Umbilical cord (tissue), 2 donors: ENCODE measurements around the gene SCUBE1. TPM values are rescaled to one million over a fixed set of nuclear protein-coding genes. Genes with fewer than 3 reads are reported as not detected.
A peak's percentile ranks its signal among the peaks of the same experiment; 100 is the strongest.

Source experiments
- DNase-seq: peaks from one replicate; pipeline ENCODE4 v3.0.0-alpha.2; 2015; ENCODE audit warnings: low spot score
- total RNA-seq: library from RNA; depleted of rRNA; stranded (reverse); fragments of >200 nt; gene quantifications from one replicate; pipeline ENCODE4 v1.2.3, GENCODE V29; 2014; ENCODE audit warnings: low replicate concordance; ENCODE audit not compliant: insufficient read depth

SCUBE1 gene
- total RNA-seq, 1 donor from 2014 or later = 3.6 TPM

DNA sequence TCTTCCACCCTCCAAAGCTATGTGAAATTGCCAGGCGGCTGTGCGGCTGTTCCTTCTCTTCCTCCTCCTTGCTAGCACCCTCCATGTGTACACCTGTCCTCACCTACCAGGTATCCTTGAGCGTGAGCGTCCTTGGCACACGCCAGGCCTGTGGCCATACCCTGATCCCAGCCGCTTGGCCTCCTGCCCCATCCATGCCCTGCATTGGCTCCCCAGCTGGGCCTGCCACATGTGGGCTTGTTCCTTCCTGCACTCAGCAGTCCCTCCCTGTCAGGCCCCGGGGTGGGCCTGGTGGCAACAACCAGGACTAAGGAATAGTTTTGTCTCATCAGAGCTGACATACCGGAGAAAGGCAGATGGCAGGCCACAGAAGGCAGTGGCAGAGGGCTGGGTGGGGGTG is 40.0 kb downstream of the SCUBE1 start:
- DNase-seq = no peak

DNA sequence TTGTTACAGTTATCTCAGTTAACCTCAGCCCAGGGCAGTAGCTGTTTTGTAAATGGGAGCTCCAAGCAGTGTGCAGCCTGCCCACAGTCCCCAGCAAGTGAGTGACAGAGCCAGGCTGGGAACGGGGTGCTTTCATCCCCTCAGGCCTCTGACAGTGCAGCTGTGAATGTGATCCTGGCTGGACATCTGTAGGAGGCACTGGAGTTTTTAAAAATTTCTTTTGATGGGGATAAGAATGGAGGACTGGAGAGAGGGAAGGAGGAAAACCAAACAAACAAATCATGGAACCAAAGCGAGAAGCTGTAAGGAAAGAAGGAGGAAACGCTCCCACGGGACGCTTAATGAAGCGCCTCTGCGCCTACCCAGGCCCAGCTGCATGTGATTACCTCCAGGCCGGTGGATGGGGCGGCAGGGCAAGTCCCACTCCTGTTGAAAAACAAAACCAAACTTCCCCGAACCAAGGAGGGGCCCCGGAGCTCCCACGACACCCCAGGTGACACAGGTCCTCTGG is 40.6 kb downstream of the SCUBE1 start:
- no peak for DNase-seq

DNA sequence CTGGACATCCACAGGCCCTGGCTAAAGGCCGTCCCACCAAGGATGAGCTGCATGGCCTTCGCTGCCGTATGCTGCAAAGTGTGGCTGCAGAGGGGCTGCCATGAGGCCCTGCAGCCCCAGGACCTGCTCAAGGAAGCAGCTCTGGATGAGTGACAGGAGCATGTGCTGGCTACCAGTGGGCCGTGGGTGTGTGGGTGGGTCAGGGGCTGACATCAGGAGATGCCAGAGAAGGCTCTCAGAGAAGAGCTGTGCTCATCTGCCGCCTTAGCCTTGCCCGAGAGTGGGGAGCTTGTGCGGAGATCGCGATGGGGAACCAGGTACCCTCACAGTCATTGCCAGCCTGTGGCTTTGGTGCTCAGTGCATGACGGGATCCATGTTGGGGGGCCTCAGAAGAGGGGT is 41.3 kb downstream of the SCUBE1 start:
- DNase-seq = no peak

DNA sequence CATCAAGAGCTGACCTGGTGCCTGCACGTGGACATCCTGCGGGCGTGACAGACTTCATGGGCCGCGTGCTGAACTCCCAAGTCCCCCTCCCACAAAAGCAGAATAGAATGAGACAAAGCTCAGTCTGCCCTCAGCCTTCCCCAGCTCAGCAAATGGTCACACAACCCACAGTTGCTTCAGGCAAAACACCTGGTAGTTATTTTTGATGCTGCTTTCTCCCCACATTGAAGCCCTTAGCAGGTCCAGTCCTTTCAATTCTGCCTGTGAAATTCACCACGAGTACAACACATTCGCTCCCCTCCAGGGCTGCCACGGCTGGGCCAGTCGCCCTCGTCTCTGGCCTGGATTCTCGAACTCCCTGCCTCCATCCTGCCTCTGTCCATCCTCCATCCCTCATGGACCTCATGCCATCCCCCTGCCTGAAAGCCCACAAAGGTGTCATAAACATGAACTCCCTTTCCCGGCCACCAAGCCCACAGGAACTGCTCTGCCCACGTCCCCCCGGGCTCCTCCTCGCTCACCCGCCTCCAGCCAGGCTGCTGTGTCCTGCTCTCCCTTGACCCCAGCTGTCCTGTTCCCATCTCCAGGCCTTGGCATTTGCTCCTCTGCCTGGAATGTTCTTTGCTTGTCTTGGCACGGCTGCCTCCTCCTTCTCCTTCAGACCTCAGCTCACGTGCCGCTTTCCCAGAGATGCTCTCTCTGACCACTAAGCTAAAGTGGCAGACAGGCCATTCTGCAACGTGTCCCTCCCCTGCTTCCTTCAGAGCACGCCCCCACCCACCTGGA is 42.1 kb downstream of the SCUBE1 start:
- no peak for DNase-seq

DNA sequence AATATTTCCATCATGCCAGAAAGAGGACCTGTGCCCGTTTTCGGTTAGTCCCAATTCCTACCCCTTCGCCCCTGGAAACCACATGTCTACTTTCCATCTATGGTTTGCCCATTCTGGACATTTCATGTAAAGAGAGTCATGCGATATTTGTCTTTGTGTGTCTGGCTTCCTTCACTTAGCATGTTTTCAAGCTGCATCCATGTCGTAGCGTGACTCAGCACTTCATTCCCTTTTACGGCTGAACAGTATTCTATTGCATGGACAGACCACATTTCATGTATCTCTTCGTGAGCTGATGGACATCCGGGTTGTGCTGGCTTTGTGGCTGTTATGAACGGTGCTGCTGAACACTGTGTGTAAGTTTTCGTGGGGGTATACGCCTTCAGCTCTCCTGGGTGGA is 43.4 kb downstream of the SCUBE1 start:
- no peak for DNase-seq

DNA sequence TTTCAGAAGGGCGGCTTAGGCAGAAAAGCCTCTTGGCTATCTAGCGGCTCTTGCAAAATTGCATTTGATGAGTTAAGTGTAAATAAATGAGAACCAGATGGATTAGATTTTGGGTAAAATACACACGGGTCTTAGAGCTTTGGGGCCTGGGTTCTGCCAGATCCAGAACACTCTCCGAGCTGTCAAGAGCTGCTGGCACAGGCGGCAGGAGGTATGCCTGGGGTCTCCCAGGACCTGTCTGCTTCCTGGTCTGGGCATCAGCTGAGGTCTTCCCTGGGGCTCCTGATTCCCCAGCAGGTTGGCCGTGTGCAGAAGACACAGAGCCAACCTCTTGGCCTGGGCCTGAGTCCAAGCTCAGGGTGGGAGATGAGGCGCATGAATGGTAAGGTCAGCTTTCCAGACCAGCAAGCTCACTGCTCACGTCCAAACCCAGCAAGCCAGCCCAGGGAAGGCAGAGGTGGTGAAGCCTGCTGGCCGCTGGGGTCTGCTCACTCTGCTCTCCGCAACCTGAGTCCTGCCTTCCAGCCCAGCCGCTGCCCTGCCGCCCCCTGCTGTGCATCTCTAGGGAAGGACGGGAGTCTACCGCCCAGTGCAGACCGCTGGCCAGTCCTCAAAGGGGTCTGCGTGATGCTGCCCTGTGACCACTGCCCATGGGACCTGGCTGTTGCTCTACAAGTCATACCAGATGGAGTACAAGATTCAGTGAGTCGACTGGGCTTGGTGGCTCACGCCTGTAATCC is 44.9 kb downstream of the SCUBE1 start:
- DNase-seq = peak; percentile 66

DNA sequence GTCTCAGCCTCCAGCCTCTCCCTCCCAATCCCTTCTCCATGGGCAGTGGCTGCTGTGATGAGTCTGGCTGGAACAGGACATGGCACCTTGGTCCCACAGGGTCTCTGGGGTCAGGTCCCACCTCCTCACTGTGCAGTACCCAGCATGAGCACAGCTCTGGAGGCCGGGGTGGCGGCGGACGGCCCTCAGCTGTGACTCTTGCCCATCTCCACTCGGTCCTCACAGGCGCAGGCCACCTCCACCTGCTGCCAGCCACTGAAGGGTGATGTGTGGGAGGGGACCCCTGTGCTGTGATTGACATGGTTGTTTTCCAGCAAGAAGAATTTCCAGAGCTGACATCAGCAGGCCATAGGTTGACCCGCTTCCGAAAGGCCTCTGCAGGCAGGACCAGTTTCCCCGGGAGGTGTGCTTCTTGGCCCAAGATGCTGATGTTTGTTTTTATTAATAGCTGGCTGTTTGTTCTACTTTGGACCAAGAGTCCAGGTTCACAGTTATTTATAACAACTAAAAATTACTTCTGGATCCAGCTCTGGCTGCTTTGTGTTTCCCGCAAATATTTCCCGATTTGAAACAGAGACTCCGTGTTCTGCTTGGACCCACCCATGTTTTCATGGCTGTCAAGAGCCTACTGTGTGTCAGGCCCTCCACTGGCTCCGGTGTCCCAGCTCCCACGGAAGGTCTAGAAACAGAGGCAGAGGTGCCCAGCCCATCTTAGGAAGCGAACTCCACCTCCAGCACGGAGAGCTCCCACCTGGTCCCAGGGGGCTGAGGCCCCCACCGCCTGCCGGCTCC is 45.7 kb downstream of the SCUBE1 start:
- no peak for DNase-seq

DNA sequence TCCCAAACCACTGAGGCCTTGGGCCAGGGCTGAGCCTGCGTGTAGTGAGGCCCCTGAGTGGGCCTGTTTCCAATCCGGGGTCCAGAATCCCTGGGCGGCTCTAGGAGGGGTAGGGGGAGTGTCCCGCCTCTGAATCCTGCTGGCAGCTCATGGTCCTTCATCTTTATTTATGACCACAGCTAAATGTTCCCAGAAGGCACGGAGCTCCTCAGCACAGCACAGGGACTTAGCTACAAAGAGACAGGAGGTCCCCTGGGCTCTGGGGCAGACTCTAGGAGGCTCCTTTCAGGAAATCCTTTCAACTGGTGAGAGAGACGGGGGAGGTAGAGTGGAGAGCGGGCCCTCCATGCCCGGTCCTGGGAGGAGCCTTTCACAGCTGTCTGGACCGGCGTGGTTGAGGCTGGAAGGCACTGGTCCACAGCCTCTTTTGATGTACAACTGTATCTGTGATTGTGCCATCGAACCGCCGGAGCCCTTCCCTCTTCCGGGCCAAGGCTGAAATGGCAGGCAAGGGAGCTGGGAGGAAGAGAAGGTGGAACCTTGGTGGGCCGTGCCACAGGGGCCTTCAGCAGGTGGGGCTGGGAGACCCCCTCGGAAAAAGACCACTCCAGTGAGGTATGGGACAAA is 46.8 kb downstream of the SCUBE1 start:
- DNase-seq = peak; percentile 87

DNA sequence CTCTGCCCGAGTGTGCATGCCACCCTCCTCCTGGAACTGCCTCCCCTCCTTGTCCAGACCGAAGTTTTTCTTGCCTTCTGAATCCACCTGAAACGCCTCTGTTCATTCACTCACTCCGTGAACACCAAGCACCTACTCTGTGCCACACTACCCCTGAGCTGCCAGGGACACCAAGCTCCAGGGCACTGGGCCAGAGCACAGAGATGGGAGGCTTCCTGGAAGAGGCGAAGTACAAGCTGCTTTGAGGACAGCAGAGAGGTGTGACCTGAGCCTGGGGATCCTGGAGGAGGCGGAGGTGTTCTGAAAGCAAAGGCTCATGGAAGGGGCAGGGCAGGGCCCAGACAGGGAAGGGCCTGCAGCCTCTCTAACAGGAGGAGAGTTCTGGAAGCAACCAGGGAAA is 47.5 kb downstream of the SCUBE1 start:
- no peak for DNase-seq

DNA sequence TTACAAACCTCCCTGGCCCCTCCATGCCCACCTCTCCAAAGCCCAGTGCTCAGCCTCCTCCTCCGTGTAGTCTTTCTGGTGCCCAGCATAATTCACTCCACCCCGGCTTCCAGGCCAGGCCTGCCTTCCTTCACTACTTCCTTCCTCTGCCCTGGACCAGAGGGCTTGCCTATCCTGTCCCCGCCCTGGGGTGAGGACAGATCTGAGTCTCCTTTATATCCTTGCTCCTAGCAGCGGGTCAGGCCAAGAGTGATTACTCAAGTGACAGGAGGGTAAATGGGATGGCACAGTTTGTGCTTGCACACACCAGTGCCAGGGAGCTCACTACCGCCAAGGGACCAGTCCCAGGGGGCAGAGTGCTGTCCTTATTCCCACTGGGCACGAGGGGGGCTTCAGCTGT is 48.0 kb downstream of the SCUBE1 start:
- DNase-seq = no peak

DNA sequence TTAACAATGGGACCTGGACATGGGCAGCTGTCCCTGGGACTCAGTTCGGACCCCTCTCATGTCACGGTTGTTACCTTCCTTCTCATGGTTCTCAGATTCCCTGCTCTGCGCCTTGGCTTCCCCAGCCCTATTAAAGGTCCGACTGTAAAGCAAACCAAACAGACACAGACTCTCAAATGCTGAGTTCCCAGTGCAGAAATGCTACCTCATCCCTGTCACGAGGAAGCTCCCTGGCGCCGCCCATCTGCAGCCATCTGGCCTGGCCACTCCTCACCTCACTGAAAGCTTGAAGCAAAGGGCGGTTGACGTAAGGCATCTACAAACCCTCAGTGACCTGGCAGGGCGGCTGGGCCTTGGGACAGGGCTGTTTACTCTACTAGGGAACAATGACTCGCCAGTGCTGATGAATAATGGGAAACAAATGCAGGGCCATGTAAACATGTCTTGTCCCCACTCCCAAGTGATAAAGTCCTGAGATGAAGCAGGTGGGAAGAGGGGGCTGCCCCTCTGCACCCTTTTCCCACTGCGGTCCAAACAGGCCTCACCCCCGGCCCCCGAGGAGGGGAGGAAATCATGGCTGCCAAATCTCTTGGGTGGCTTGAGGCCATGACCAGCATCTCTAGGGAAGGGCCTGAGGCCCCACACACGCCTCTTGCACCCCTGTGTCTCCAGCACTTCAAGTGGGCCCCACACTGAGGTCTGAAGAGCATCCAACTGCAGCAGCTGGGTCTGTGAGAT is 49.3 kb downstream of the SCUBE1 start:
- DNase-seq = peak; percentile 90

DNA sequence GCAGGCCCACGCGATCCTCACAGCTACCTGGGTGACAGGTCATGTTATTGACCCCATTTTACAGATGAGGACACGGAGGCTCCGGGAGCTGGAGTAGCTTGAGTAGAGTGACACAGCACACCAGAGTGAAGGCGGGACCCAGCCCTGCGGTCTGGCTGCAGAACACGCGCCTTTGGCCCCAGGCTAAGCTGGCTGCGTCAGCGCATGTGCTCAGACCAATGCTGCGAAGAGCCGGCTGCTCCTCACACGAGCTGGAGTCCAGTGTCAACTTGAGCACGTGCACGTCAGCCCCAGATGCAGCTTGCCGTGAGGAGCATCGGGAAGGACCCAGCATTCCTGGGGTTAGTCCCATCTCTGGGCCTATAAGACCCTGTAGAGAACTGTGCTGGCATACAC is 49.9 kb downstream of the SCUBE1 start:
- DNase-seq = no peak

DNA sequence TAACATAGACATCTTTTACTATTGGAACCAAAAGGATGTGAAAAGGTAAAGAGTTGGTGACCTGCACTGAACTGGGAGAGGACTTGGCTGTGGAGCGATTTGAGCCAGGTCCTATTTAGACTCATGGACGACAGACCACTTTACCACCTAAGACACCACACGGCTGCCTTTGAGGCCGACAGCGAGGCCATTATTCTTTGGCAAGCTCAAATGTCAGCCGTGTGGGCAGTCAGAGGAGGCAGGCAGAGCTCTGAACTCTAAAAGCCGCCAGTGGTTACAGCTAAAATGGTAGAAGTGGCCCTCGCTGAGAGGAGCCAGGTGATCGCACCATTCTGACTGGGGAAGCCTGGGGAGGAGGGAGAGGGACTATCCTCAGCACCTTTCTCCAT is 50.5 kb downstream of the SCUBE1 start:
- no peak for DNase-seq

DNA sequence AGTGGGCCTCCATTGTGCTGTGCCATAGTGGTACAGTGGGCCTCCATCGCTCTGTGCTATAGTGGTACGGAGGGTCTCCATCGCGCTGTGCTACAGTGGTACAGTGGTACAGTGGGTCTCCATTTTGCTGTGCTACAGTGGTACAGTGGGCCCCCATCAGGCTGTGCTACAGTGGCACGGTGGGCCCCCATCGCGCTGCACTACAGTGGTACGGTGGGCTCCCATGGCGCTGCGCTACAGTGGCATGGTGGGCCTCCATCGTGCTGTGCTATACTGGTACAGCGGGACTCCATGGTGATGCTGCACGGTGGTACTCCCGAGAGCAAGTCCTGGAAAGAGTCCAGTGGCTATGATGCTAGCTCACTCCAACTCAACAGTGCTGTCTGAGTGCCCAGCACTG is 51.8 kb downstream of the SCUBE1 start:
- no peak for DNase-seq

DNA sequence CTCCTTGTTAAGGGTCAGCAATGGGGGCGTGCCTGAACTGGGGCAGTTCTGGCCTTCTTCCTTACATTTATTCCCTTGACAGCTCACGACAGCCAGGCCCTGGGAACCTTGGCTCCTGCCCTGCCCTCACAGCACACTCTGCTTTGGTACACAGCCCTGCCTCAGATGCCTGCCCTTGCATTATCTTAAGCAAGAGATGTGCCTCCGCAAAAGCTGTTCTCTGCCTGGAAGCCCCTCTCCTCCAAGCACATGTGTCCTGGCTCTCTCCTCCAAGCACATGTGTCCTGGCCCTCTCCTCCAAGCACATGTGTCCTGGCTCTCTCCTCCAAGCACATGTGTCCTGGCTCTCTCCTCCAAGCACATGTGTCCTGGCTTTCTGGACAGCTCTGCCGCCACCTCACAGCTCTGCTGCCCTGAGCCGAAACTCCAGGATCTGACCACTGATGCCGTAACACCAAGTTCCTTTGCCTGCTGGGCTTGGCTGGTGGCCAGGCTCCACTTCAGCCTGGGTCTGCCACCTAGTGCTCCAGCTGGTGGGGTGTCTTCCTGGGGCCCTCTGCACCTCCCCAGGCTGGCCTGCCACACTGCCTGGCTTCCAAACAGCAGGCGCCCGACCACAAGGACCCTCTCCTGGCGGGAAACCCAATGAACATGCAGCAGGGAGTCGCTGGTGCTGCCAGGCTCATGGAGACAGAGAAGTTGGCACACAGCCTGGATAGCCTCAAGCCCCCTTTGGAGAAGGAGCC is 53.0 kb downstream of the SCUBE1 start:
- peak; percentile 23 for DNase-seq

DNA sequence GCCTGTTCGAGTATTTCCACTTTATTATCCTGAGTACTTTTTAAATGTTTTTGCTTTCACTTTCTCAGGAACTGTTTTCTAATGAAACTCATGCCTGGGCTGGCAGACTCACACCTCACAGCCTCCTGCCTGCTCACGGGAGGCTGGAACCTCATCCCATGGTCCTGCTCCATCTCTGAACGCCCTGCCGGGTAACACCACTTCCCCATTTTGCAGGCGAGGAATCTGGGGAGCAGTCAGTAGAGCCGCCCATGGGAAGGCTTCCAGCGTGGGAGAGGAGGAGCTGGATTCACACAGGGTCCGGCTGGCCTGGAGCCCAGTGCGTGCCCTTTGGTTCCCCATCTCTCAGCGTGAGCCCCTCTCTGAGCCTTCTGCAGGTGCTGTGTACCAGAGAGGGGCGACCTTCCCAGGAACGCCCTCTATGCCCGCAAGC is 53.6 kb downstream of the SCUBE1 start:
- DNase-seq = peak; percentile 28

DNA sequence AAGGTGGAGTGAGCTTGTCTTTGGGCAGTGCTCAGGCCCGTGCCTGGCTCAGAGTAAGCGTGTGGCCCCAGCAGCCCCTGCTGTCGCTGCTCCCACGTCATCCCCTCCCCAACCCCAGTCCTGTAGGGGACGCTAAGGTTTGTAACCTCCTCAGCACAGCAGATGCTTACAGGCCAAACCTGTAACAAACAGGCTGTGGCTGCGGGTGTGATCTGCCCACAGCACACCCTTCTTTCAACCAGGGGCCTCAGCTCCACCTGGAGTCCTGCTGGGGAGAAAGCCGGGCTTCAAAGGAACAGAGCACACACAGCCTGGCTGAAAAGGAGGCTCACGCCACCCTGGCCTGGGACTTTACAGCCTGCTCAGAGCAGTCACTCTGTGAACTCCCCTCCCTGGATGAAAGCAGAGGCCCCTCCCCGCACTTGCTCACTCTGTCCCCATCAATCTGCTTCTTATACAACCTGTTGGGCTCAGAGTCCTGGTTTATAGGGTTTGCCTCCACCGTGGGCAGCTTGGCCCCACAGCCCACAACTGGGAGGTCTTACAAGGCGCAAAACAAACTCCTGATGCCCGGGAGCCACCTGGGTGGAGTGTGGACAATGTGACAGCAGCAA is 54.3 kb downstream of the SCUBE1 start:
- no peak for DNase-seq

DNA sequence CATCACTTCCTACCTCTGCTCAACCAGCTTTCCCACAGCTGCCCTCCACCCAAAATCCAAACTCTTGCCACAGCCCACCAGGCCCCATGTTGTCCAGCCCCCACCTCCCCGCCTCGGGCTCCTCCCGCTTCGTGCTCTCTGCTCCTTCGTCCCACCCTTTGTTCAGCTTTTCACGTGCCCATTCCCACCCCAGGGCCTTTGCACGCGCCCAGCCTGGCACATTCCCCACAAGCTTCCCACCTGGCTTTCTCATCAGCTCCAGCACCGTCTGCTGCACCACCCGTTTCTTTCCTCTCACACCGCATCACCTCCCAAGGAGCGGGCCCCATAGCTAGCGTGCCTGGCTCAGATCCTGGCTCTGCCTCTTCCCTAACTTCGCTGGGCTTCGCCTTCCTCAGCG is 54.8 kb downstream of the SCUBE1 start:
- no peak for DNase-seq

DNA sequence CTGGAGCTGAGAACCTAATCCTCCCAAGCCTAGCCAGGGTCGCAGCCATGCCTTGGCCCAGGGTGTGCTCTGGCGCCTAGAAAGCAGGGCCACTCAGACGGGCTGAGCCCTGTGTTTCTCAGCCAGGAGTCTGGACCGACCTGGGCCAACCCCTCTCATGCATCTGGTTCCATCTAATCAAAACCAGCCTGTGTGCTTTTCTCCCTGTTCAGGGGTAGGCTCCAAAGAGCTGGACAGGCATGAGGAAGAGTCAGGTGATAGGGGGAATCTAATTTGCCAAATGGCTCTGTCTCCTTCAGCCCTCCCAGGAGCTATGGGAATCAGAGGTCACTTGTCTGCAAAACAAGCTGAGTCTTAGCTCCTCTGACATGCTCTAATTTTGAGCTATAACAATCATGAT is 55.7 kb downstream of the SCUBE1 start:
- no peak for DNase-seq

DNA sequence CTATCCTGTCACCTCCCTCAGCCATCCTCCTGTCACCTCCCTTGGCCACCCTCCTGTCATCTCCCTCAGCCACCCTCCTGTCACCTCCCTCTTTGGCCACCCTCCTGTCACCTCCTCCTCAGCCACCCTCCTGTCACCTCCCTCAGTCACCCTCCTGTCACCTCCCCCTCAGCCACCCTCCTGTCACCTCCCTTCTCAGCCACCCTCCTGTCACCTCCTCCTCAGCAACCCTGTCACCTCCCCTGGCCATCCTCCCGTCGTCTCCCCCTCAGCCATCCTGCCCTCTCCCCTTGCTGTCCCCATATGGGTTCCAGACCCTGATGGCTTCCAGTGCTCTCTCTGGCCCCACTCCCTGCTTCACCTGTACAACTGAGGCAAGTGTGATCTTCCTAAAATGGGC is 61.8 kb downstream of the SCUBE1 start:
- DNase-seq = no peak
